GM21619 (cell line): ENCODE measurements around the gene TMX4.
"Not testable (repeated sequence)": the region's sequence is repeated elsewhere in the genome, so short reads cannot be mapped to it uniquely, and the experiment has no call there.

Experiments used
- ATAC-seq: cut with Tn5 transposase; IDR thresholded peaks from one replicate; pipeline ENCODE4 v1.9.1; 2021; ENCODE audit not compliant: unreplicated experiment

TMX4 gene

GRCh38 chr20:7971536-7972280 is 47.9 kb downstream of the TMX4 start:
- ATAC-seq = no peak

- ATAC-seq = no peak
Observed at GRCh38 chr20:7967199-7967844, 52.2 kb downstream of the TMX4 start.

GRCh38 chr20:7966176-7966575 is 53.4 kb downstream of the TMX4 start:
- ATAC-seq = no peak

GRCh38 chr20:7959484-7959883 is 60.1 kb downstream of the TMX4 start:
- ATAC-seq = no peak

- not testable (repeated sequence) for ATAC-seq
Observed at GRCh38 chr20:7956561-7956960, 63.0 kb downstream of the TMX4 start.

- no peak for ATAC-seq
Observed at GRCh38 chr20:7950387-7950786, 69.2 kb downstream of the TMX4 start.

GRCh38 chr20:7943891-7944290 is 75.7 kb downstream of the TMX4 start:
- no peak for ATAC-seq

GRCh38 chr20:7940341-7940740 is 79.2 kb downstream of the TMX4 start, which contains the start of gene HAO1:
HAO1 (minus strand) TSS chr20:7940458; CDS start chr20:7940422, 36 bp downstream.
- no peak for ATAC-seq

GRCh38 chr20:7939663-7940062 is 79.9 kb downstream of the TMX4 start:
- no peak for ATAC-seq

- no peak for ATAC-seq
Observed at GRCh38 chr20:7938058-7938457, 81.5 kb downstream of the TMX4 start.

GRCh38 chr20:7937328-7937727 is 82.2 kb downstream of the TMX4 start:
- ATAC-seq = no peak

- ATAC-seq = no peak
Observed at GRCh38 chr20:7935027-7935551, 84.5 kb downstream of the TMX4 start.

- ATAC-seq = no peak
Observed at GRCh38 chr20:7933346-7933745, 86.2 kb downstream of the TMX4 start.

- no peak for ATAC-seq
Observed at GRCh38 chr20:7930343-7930742, 89.2 kb downstream of the TMX4 start.
